ENCODE data around the gene TNS3. TPM values are rescaled to one million over a fixed set of nuclear protein-coding genes. Genes with fewer than 3 reads are reported as not detected.

TNS3 gene
- total and polyA plus RNA-seq, 4 experiments from 2014 or later: 0.11 to 3.2 (median 1.3) TPM; not detected in 1

DNA sequence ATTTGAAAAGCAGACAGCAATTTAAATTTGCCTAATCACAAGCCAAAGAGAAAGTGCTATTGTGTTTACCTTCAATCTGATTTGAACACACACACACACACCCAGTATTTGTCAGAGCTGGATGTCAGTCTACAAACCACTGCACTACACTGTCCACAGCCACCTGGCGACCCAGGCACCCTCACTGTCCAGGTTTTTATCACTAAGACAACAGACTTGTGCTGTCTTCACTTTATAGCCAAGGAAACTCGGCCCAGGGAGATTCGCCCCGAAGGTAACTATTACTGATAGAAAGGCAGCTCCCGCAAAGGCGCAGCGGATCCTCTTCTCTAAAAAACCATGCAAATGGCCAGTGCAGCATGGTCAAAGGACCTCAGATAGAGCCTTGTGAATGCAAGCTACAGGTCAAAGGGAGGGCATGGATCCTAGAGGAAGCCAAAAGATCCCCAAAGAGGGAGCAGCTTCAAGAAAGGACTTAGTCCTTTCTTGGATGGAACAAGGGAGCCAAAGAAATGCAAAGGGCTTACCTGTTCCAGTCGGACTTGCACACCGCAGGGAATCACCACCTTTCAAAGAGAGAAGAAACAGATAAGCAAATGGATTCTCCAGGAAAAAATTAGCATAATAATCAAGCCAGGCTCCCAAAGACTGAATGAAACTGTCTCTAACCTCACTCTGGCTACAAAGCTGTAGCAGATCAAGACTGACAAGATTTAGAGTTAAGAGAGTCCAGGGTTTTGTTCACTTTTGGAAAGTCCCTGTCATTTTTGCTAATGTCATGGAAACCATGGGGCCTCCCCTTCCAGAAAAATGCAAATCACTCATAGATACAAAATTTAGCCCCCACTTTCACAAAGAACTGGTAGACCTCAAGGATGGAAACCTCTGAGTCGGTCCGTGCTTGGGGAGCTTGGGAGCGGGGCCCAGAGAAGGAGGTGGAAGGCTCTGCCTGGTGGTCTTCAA, 101.1 kb downstream of the TNS3 start:
- intact Hi-C loops (cut with micrococcal nuclease): no loop called here
- Histone ChIP-seq H3K4me3 (ENCODE audit: low read length in 2 of 2) (no peak overlapping the region), H3K36me3 (ENCODE audit: insufficient read depth, low read length) (no peaks in the 10 kb centered on the region), H3K4me1 (ENCODE audit: insufficient read depth, low read length) (no peaks in the 10 kb centered on the region), H3K9me3 (ENCODE audit: control insufficient read depth in 1 of 2, low read length in 2 of 2) (no peaks in the 10 kb centered on the region), H3K27me3 (ENCODE audit: insufficient read depth, low read length) (no peaks in the 10 kb centered on the region), H3K27ac (ENCODE audit: low read depth, low read length) (no peak overlapping the region)
- DNase-seq: no peak
- peaks cover 0 to 2% (median 0%) of the 10 kb centered on the region in 8 donors for H3K9me3 Mint-ChIP-seq
- H3K27ac Mint-ChIP-seq: no peak overlapping the region
- no peak overlapping the region for H3K4me3 Mint-ChIP-seq
- H3K4me1 Mint-ChIP-seq: no peaks in the 10 kb centered on the region
- ChIA-PET CTCF (ENCODE audit: partially characterized antibody) (no interaction called here), POLR2A (ENCODE audit: partially characterized antibody) (interaction anchor here (0.5 kb wide), 1 partner anchor 109 kb away, joined by 3 read pairs; no protein-coding TSS in a partner anchor)
- H3K27me3 Mint-ChIP-seq: peaks cover 0 to 2% of the 10 kb centered on the region in 2 donors
- no peaks in the 10 kb centered on the region for H3K36me3 Mint-ChIP-seq

- Mint-ChIP-seq H3K27ac (no peak overlapping the region), H3K4me3 (no peak overlapping the region), H3K9me3 (peaks cover 0 to 2% (median 0%) of the 10 kb centered on the region in 8 donors), H3K36me3 (no peaks in the 10 kb centered on the region), H3K27me3 (peaks cover 0 to 2% of the 10 kb centered on the region in 2 donors), H3K4me1 (no peaks in the 10 kb centered on the region)
- H3K27ac ChIP-seq (ENCODE audit: low read depth, low read length): no peak overlapping the region
- no peak overlapping the region for H3K4me3 ChIP-seq (ENCODE audit: low read length in 2 of 2)
- ChIA-PET CTCF (ENCODE audit: partially characterized antibody) (no interaction called here), POLR2A (ENCODE audit: partially characterized antibody) (no interaction called here)
- no peaks in the 10 kb centered on the region for H3K9me3 ChIP-seq (ENCODE audit: control insufficient read depth in 1 of 2, low read length in 2 of 2)
- H3K4me1 ChIP-seq (ENCODE audit: insufficient read depth, low read length): no peaks in the 10 kb centered on the region
- intact Hi-C loops (cut with micrococcal nuclease): no loop called here
- no peaks in the 10 kb centered on the region for H3K36me3 ChIP-seq (ENCODE audit: insufficient read depth, low read length)
- DNase-seq: no peak
- no peaks in the 10 kb centered on the region for H3K27me3 ChIP-seq (ENCODE audit: insufficient read depth, low read length)
These were observed 101.9 kb downstream of the TNS3 start for GRCh38 chr7:47479821-47480575.

GRCh38 chr7:47478926-47479711, 102.8 kb downstream of the TNS3 start:
- intact Hi-C loops (cut with micrococcal nuclease): no loop called here
- no peak for DNase-seq

GRCh38 chr7:47478017-47478344, 103.9 kb downstream of the TNS3 start:
- no peak overlapping the region for H3K4me3 Mint-ChIP-seq
- POLR2A ChIA-PET (ENCODE audit: partially characterized antibody): no interaction called here
- peaks cover 0 to 2% (median 0%) of the 10 kb centered on the region in 8 donors for H3K9me3 Mint-ChIP-seq
- CTCF ChIA-PET (ENCODE audit: partially characterized antibody): no interaction called here
- H3K36me3 ChIP-seq (ENCODE audit: insufficient read depth, low read length): no peaks in the 10 kb centered on the region
- H3K27me3 Mint-ChIP-seq: peaks cover 0 to 2% of the 10 kb centered on the region in 2 donors
- no peaks in the 10 kb centered on the region for H3K4me1 Mint-ChIP-seq
- H3K4me3 ChIP-seq (ENCODE audit: low read length in 2 of 2): no peak overlapping the region
- no peaks in the 10 kb centered on the region for H3K4me1 ChIP-seq (ENCODE audit: insufficient read depth, low read length)
- H3K36me3 Mint-ChIP-seq: no peaks in the 10 kb centered on the region
- intact Hi-C loops (cut with micrococcal nuclease): no loop called here
- no peaks in the 10 kb centered on the region for H3K27me3 ChIP-seq (ENCODE audit: insufficient read depth, low read length)
- no peak overlapping the region for H3K27ac Mint-ChIP-seq
- H3K9me3 ChIP-seq (ENCODE audit: control insufficient read depth in 1 of 2, low read length in 2 of 2): no peaks in the 10 kb centered on the region
- no peak overlapping the region for H3K27ac ChIP-seq (ENCODE audit: low read depth, low read length)
- DNase-seq: no peak

More at GRCh38 chr7:47478926-47479711, 102.8 kb downstream of the TNS3 start:
- no peaks in the 10 kb centered on the region for H3K36me3 Mint-ChIP-seq
- no peak overlapping the region for H3K27ac Mint-ChIP-seq
- H3K27ac ChIP-seq (ENCODE audit: low read depth, low read length): no peak overlapping the region
- no peaks in the 10 kb centered on the region for H3K4me1 ChIP-seq (ENCODE audit: insufficient read depth, low read length)
- no peaks in the 10 kb centered on the region for H3K27me3 ChIP-seq (ENCODE audit: insufficient read depth, low read length)
- POLR2A ChIA-PET (ENCODE audit: partially characterized antibody): no interaction called here
- no peaks in the 10 kb centered on the region for H3K9me3 ChIP-seq (ENCODE audit: control insufficient read depth in 1 of 2, low read length in 2 of 2)
- H3K4me3 Mint-ChIP-seq: no peak overlapping the region
- H3K4me1 Mint-ChIP-seq: no peaks in the 10 kb centered on the region
- H3K36me3 ChIP-seq (ENCODE audit: insufficient read depth, low read length): no peaks in the 10 kb centered on the region
- H3K4me3 ChIP-seq (ENCODE audit: low read length in 2 of 2): no peak overlapping the region
- peaks cover 0 to 2% of the 10 kb centered on the region in 2 donors for H3K27me3 Mint-ChIP-seq
- peaks cover 0 to 2% (median 0%) of the 10 kb centered on the region in 8 donors for H3K9me3 Mint-ChIP-seq
- CTCF ChIA-PET (ENCODE audit: partially characterized antibody): no interaction called here

DNA sequence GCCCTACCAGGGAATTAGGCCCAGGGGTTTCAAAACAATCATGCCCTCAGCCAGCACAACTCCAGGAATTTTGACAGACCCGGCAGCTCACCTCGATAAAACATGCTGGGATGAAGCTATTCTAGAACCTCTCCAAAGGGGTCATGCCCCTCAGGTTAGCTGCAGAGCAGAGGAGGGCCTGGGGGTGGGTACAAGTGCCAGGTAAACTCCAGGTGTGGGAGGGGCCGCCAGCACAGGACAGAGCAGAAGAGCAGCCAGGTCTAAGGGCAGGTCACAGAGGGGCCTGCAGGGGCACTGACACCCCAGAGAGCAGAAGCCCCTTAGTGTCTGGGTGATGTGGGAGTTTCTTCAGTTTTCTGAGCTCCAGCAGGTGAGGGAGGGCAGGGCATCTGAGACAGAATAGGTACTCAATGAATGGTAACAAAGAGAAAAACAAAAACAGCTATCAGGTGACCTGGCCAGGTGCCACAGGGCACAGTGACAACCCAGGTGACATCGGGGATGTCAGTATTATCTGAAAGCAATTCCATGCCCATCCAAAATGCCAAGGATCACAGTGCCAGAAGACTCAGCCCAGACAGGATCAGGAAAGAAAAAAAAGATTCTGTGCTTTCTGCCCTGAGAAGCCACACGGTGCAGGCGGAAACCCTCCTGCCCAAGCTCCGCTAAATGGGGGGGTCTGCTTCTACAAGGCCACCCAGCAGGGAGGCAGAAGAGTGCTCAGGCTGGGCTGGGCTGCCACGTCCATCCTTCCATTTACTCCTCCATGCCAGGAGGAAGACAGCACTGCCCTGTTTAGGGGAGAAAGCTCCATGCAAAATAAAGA, 104.5 kb downstream of the TNS3 start:
- ChIA-PET CTCF (ENCODE audit: partially characterized antibody) (no interaction called here), POLR2A (ENCODE audit: partially characterized antibody) (no interaction called here)
- no peak overlapping the region for H3K4me3 Mint-ChIP-seq
- H3K27me3 ChIP-seq (ENCODE audit: insufficient read depth, low read length): no peaks in the 10 kb centered on the region
- no peak overlapping the region for H3K4me3 ChIP-seq (ENCODE audit: low read length in 2 of 2)
- peaks cover 0 to 2% of the 10 kb centered on the region in 2 donors for H3K27me3 Mint-ChIP-seq
- H3K4me1 Mint-ChIP-seq: no peaks in the 10 kb centered on the region
- no peak overlapping the region for H3K27ac ChIP-seq (ENCODE audit: low read depth, low read length)
- H3K36me3 Mint-ChIP-seq: no peaks in the 10 kb centered on the region
- H3K9me3 Mint-ChIP-seq: no peaks in the 10 kb centered on the region
- DNase-seq: no peak
- no peaks in the 10 kb centered on the region for H3K36me3 ChIP-seq (ENCODE audit: insufficient read depth, low read length)
- intact Hi-C loops (cut with micrococcal nuclease): no loop called here
- H3K27ac Mint-ChIP-seq: no peak overlapping the region
- no peaks in the 10 kb centered on the region for H3K9me3 ChIP-seq (ENCODE audit: control insufficient read depth in 1 of 2, low read length in 2 of 2)
- H3K4me1 ChIP-seq (ENCODE audit: insufficient read depth, low read length): no peaks in the 10 kb centered on the region

DNA sequence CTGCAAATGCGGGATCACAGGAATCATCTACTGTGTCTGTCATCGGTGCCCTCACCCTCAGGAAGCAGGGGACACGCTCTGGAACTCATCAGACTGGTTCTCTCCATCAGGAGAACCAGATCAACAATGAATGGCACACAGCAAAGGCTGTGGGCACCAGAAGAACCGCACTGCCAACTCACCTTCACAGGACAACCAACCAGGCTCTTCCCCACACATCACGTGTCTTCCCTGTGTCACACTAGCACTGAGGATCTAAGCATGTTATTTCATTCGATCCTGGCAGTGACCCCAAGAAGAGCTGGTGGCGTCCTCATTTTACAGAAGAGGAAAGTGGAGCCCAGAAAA, 106.1 kb downstream of the TNS3 start:
- Mint-ChIP-seq H3K9me3 (no peaks in the 10 kb centered on the region), H3K36me3 (no peaks in the 10 kb centered on the region), H3K27me3 (peaks cover 0 to 2% of the 10 kb centered on the region in 2 donors), H3K4me3 (no peak overlapping the region), H3K27ac (no peak overlapping the region), H3K4me1 (no peaks in the 10 kb centered on the region)
- Histone ChIP-seq H3K4me1 (ENCODE audit: insufficient read depth, low read length) (no peaks in the 10 kb centered on the region), H3K9me3 (ENCODE audit: control insufficient read depth in 1 of 2, low read length in 2 of 2) (no peaks in the 10 kb centered on the region), H3K27ac (ENCODE audit: low read depth, low read length) (no peak overlapping the region), H3K27me3 (ENCODE audit: insufficient read depth, low read length) (no peaks in the 10 kb centered on the region), H3K4me3 (ENCODE audit: low read length in 2 of 2) (no peak overlapping the region), H3K36me3 (ENCODE audit: insufficient read depth, low read length) (no peaks in the 10 kb centered on the region)
- intact Hi-C loops (cut with micrococcal nuclease): no loop called here
- no peak for DNase-seq
- CTCF ChIA-PET (ENCODE audit: partially characterized antibody): no interaction called here
- POLR2A ChIA-PET (ENCODE audit: partially characterized antibody): no interaction called here

Data from CD4-positive, alpha-beta memory T cell (primary cell).